ENCODE measurements around the gene CKAP2.

DNA sequence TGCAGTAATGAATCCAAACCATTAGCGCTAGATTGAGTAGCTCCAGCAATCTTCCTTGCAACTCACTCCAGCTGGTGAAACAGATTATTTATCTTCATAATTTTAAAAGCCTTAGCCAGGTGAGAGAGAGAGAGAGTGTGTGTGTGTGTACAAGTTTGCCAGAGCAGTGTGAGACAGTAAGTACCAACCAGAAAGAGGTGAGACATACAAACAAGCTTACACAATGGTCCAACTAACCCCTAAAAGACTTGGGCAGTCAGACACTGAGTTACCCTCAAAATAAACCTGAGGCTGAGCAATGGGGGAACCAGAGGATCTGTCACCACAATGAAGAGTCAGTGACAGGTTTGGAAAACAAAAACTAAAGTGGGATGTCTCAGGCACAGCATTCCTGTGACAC, 41.2 kb upstream of the CKAP2 start:
- TF ChIP-seq YY1 (IDR thresholded peaks at IDR 0.05; ENCODE audit: insufficient read depth, insufficient read length) (no peak), SUZ12 (IDR thresholded peaks at IDR 0.05; ENCODE audit: extremely low read depth, insufficient read depth, insufficient read length) (no peak)
